Kidney glomerular epithelial cell (primary cell): ENCODE data around the gene LMTK3.
"Not testable (repeated sequence)": the region's sequence is repeated elsewhere in the genome, so short reads cannot be mapped to it uniquely, and the experiment has no call there.

Source experiments
- DNase-seq: peaks from one replicate; lab custom pipeline; 2025; lab: John Stamatoyannopoulos, UW

The LMTK3 gene

DNA sequence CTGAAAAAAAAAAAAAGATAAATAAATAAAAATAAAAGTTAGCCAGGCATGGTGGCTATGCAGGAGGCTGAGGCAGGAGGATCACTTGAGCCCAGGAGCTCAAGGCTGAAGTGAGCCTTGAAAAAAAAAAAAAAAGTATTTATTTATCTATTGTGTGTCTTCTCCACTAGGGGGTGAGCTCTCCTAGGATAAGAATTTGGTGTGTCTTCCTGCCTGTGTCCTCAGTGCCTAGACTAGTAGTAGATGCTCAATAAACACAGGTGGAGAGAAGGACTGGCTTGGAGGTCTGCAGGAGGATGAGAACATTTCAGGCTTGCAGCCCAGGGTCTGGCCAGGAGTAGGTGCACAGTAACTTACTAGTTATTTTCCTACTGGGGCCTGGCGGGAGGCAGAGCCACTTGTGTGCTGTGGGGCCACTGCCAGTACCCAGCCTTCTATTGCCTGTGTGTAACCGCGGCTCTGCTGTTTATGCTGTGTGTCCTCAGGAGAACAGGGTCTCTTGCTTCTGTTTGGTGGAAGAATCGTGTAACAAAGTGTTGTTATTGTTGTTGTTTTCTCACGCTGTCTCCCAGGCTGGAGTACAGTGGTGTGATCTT, 5.4 kb downstream of the LMTK3 start:
- peak; percentile 40 for DNase-seq

DNA sequence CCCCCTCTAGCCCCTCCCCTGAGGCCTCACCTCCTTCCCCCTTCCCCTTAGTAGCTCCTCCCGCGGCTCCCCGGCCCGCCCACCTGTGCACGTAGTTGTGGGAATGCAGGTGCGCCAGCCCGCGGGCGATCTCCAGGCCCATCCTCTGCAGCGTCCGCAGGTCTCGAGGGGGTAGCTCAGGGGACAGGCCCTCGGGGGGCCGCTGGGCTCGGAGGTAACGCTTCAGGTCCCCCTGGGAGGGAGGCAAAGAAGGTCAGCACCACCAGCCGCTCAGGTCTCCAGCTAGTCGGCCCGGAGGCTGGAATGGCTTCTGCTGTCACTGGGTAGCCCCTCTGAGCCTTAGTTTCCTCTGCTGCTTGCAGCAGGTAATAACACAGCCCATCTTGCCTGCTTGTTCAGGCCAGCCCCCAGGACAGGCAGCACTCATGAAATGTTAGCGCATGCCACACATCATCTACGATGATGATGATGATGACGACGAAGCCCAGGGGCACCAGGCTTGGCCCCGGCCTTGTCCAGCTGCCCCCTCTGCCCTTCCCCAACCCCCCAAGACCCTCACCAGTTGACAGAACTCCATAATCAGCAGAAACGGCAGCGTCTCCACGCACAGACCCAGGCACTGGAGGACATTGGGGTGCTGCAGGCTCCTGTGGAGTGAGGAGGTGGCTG, 9.2 kb downstream of the LMTK3 start:
- DNase-seq, result no peak

DNA sequence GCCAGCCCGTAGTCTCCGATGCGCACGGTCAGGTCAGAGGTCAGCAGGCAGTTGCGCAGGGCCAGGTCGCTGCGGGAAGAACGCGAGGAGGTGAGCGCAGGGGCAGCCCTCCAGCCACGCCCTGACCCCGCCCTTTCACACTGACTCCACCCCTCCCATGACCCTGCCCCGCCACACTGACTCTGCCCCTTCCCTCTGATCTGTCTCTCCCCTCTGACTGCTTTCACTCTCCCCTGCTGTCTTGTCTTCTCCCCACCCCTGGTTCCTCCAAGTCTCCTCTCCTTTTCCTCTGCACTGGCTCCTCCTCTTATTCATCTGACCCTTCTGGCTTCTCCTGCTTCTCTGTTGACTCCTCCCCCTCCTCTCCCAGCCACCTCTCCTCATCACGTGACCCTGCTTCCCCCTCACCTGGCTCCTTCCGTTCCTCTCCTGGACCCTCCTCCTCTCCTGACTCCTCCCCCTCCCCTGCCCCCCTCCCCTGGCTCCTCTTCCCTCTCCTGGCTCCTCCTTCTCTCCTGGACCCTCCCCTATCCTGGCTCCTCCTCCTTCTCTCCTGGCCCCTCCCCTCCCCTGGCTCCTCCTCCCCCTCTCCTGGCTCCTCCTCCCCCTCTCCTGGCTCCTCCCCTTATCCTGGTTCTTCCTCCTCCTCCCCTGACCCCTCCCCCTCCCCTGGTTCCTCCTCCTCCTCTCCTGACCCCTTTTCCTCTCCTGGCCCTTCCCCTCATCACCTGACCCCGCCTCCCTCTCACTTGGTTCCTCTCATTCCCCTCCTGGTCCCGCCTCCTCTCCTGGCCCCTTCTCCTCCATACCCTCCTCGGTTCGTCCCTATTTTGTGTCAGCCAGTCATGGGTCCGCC, 9.9 kb downstream of the LMTK3 start:
- DNase-seq, result peak; percentile 57

- DNase-seq, result no peak
These were observed 10.7 kb downstream of the LMTK3 start for GRCh38 chr19:48500830-48501493.

DNA sequence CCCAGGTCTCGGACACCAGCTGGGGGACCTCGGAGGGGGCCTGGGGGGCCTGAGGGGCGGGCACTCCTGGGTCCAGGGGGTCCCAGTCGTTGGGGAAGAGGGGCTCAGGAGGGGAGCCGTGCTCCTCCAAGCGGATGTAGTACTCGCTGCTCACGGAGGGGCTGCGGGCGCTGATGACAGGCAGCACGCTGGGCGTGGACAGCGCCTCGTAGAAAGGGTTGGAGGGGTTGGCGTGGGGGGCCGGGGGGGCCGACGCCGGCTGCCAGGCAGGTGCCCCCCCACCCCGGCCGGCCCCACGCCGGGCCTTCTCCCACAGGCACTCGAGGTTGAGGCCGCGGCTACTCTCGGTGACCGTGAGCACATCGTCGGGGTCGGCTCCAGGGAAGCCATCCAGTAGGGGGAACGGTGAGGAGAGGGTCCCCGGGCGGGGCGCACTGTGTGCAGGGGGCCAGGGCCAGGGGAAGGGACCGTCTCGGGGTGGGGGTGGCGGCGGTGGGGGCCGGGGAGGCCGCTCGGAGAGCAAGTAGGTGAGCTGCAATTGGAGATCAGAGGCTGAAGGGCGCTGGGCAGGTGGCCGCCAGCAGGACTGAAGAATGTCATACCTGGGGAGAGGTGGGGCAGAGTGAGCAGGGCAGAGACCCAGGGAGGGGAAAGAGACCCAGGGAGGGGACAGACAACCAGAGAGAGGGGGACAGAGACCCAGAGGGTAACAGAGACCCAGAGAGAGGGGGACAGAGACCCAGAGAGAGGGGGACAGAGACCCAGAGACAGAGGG, 12.1 kb downstream of the LMTK3 start:
- no peak for DNase-seq

DNA sequence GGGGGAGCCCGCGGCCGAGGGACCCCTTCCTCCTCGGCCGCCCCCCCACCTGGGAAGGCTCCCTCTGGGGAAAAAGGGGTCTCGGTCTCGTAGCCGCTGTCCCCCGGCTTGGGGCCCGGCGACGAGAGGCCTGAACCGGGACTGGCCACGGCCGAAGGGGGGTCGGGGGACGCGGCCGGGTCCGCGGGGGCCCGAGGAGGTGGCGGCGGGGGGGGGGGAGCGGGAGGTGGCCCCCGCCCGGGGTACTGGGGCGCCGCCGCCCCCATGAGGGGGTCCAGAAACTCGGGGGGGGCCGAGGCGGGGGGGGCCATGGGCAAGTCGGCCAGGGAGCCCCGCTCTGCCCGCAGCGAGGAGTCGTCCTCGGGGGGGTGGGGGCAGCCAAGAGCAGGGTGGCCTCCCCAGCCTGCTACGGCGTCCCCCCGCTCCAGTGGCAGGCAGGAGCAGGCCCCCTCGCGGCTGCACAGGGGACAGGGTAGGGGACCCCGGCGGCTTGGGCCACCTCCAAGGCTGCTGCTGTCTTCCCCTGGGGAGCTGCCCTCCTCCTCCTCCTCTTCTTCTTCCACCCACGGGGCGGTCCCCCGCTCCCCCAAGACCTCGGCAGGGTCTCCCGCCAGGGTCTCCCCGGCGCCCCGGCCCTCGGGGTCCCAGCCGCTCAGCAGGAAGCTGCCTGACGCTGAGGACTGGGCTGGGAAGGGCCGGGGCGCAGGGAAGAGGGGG, 12.9 kb downstream of the LMTK3 start:
- no peak for DNase-seq

DNA sequence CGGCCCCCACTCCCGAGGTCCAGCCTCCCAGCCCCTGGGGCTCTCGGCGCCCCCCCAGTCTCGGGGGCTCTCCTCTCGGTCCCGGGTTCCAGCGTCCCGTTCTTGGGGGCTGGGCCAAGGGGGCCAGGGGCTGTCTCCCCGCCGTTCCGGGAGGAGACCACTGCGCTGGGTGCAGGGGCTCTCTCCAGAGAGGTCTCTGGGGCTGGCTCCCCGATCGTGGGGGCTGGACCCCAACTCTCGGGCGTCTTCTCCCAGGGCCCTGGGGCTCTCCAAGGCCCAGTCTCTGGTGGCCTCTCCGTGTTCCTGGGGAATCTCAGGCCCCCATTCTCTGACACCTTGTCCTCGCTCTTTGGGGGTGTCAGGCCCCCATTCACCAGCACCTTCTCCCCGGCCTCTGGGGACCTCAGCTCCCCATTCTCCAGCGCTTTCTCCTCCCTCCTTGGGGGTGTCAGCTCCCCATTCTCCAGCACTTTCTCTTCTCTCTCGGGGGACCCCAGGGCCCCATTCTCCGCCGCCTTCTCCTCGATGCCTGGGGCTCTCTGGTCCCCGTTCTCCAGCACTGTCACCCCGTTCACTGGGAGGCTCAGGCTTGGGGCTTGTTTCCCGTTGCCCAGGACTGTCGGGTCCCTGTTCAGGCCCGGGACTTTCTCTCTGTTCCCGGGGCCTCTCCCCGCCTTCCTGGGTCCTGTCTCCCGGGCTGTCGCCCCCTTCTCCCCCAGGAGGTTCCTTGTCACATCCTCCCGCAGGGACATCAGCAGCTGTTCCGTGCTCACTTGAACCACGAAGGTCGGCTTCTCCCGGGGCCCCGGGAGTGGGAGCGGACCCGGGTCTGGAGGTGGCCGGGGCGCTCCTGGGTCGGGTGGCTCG, 13.7 kb downstream of the LMTK3 start:
- no peak for DNase-seq

DNA sequence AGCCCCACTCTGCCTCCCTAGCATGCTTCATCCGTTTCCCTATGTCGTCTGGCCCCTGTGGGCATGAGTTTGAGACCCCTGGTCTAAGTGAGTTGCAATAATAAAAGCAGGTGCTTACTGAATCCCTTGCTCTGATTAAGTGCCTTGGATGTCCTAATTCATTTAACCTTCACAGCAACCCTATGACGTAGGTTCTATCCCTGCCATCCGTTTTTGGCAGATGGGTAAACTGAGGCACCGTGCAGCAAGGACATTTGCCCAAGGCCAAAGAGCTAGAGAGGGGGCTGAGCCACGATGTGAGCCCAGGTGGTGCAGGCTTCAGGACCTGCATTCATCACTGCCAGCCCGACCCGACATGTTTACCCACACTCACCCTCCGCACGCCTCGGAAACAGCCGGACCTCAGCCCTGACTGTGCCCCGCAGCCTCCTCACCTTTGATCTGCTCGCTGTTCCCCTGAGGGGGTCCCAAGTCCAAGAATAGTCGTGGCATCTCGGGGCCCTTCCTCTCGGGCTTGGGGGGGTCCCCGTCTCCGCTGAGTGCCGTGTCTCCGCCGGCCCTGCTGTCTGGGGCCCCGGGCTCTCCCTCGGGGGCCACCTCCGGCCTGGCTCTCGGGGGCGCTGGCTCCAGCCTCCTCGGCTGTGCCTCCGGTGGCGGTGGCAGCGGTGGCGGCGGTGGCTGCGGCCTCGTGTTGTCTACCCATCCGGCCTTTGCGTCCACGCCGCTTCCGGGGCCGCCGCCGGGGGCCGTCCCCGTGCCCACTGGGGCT, 14.5 kb downstream of the LMTK3 start:
- no peak for DNase-seq

DNA sequence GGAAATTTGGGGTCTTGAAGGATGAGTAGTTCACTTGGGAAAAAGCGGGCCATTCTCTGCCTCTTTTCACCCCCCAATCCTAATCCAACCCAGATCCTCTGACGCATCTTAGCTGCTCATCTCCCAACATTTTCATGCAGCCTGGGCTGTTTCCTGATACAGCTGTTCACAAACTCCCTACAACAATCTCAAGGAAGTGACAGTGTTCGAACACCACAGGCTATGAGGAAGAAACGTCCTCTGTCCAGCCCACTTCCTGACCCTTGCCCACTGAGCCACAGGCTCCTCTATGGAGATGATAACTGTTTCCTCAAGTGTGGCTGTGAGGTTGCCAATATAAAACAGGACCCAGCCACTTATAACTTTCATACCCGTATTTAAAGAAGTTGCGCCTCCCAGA, 16.2 kb downstream of the LMTK3 start:
- DNase-seq, result no peak

DNA sequence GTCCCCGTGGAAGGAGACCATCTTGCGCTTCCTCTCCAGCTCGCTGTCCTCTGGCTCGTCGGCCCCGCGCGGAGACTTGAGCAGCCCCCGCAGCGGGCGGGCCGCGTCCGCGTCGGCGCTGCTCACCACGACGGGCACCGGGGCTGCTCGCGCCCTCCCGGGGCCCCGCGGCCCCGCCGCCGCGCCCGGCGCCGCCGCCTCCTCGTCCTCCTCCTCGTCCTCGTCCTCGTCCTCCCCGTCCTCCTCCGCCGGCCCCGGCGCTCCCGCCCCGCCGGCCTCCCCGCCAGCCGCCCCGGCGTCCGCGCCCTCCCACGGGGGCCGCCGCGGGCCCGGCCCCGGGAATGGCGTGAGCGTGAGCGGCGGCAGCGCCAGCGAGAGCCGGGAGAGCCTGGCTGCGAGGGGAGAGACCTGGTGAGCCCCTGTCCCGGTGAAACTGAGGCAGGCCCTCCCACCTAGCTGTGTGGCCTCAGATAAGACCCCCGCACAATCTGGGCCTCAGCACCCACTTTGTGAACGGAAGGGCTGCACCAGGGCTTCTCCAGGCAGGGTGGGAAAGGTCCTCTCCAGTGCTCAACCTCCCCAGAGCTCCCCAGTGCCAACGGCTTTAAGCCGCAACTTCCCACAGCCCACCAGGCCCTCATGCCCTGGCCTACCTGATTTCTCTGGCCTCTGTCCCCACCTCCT, 17.8 kb downstream of the LMTK3 start:
- DNase-seq, result no peak

GRCh38 chr19:48492925-48493717, 18.5 kb downstream of the LMTK3 start:
- peak; percentile 82 for DNase-seq

GRCh38 chr19:48491793-48492123, 19.9 kb downstream of the LMTK3 start:
- no peak for DNase-seq

DNA sequence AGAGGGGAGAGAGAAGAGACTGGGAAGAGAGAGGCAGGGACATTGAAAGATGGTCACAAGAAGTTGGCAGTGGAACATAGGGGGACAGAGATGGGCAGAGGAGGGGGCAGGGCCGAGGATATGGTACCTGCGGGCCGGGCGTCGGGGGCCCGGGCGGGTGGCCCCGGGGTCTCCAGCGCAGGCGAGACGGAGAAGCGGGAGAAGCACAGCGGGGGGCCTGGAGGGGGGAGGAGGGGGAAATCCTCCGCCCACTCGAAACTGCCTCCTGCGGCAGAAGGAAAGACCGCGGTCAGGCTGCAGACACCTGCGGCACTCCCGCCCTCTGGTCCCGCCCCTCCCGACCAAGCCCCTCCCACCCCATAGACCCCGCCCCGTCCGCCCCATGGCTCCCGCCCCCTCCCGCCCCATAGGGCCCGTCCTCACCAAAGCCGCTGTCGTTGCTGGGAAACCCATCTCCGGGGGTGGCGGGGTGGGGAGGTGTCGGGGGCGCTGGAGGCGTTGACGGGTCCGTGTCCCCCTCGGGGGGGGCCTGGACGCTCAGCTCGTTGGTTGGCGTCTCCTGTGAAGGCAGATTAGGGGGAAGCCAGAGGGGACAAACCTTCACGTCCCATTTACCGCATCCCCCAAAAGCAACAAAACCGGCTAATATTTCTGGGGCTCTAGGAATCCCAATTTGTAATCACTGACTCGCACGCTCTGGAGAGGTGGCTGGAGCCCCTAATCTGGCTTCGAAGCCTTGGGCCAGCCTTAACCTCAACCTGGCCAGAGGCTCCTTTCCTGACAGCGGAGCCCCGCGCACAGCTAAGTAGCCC, 20.4 kb downstream of the LMTK3 start:
- no peak for DNase-seq

- peak; percentile 42 for DNase-seq
These were observed 21.9 kb downstream of the LMTK3 start for GRCh38 chr19:48489608-48490216.

DNA sequence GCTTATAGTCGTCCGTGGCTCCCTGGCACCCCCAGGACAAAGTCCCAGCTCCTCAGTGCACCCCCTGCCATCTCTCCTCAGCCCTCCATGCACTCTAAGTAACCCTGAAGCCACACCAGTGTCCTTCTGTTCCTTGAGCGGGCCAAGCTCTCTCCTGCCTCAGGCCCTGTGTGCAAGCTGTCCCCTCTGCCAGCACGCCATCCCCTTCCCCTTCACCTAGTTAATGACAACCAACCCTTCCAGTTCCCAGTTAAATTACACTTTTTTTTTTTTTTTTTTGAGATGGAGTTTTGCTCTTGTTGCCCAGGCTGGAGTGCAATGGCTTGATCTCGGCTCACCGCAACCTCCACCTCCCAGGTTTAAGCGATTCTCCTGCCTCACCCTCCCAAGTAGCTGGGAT, 23.2 kb downstream of the LMTK3 start:
- DNase-seq, result not testable (repeated sequence)

DNA sequence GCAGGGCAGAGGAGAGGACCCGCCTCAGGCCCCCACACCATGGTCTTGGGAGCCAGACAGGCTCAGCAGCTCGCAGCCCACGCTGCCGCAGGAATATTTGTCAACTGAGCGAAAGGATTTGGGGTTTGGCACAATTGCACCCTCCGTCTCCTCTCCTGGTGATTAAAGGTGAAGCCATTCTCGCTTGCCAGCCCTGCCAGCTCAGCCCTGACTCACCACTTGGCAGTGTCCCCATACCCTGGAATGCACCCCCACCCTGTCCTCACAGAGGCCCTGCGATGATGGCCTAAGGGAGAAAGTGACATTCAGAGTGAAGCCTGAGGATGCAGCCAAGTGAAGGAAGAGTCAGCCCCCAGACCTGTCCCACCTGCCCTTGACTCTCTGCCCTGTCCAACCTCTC, 23.7 kb downstream of the LMTK3 start:
- DNase-seq, result peak; percentile 74

DNA sequence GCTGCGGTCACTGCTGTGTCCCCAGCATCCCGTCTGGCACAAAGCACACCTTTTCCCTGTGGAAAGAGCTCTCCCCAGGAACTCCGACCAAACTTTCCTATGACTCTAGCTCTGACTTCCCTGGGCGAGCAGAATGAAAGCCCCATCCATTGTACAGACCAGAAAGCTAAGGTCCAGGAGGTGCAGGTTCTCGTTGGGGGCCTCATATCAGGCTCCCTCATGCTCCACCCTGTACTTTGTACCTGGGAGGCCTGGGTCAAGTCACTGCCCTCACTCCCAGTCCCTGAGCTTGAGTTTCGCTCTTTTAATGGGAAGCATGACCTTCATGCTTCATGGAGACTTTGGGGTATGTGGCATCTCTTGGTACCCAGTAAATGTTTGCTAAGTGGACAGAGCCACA, 24.1 kb downstream of the LMTK3 start:
- DNase-seq, result no peak
